Measurements from ENCODE around the gene PYGO2. TPM values are rescaled to one million over a fixed set of nuclear protein-coding genes. Genes with fewer than 3 reads are reported as not detected.

PYGO2 gene
- total and polyA plus RNA-seq, 5 experiments from 2014 or later, result 21.5 to 57.3 (median 50.8) TPM

- Mint-ChIP-seq H3K27ac (peak overlapping the region; percentile 53 to 100 (median 99)), H3K4me3 (peak overlapping the region in 7 of 10 donors; percentile 20 to 62 (median 36)), H3K36me3 (peaks cover 0 to 14% (median 3%) of the 10 kb centered on the region in 3 donors), H3K4me1 (peaks cover 35 to 78% (median 62%) of the 10 kb centered on the region in 4 donors), H3K27me3 (no peaks in the 10 kb centered on the region), H3K9me3 (no peaks in the 10 kb centered on the region)
- no peak for ATAC-seq
- DNase-seq, result no peak
- POLR2A ChIA-PET, result interaction anchor here (0.7 to 7.9 kb wide), 7 partner anchors 10 to 59 kb away, joined by 3 to 87 read pairs (median 25); partner anchors contain the start of genes CKS1B, PMVK and SHC1
Observed at GRCh38 chr1:154957091-154957657, 4.4 kb downstream of the PYGO2 start.

- POLR2A ChIA-PET, result interaction anchor here (0.7 to 7.9 kb wide), 14 partner anchors 10 to 966 kb away, joined by 3 to 87 read pairs (median 8); partner anchors contain the start of genes ADAM15, CKS1B, EFNA4 and FLAD1
- no peaks in the 10 kb centered on the region for H3K9me3 Mint-ChIP-seq
Observed at GRCh38 chr1:154956544-154956941, 5.0 kb downstream of the PYGO2 start.

GRCh38 chr1:154955718-154956543 lies 5.7 kb downstream of the PYGO2 start, which contains the start of gene PBXIP1:
TSS of gene PBXIP1 (minus strand) at chr1:154956099. CDS start at chr1:154953721, 2,378 bp downstream.
- Mint-ChIP-seq H3K27ac (peak within 1 kb of the TSS; percentile 97 to 100 (median 100)), H3K27me3 (no peaks in the 10 kb centered on the region), H3K9me3 (no peaks in the 10 kb centered on the region), H3K4me1 (peaks cover 39 to 86% (median 67%) of the 10 kb centered on the region in 4 donors), H3K36me3 (peaks cover 0 to 19% (median 3%) of the 10 kb centered on the region in 3 donors), H3K4me3 (peak within 1 kb of the TSS; percentile 95 to 100 (median 98))
- ATAC-seq (peak; percentile 41 to 50), DNase-seq (peak; percentile 49 to 96 (median 88))
- POLR2A ChIA-PET, result interaction anchor here (0.6 to 7.9 kb wide), 21 partner anchors 11 to 965 kb away, joined by 3 to 87 read pairs (median 5); partner anchors contain the start of genes ADAM15, CKS1B, EFNA4 and FLAD1

More at GRCh38 chr1:154956544-154956941, 5.0 kb downstream of the PYGO2 start:
- Mint-ChIP-seq H3K27me3 (no peaks in the 10 kb centered on the region), H3K4me3 (peak overlapping the region; percentile 95 to 100 (median 98)), H3K4me1 (peaks cover 39 to 83% (median 67%) of the 10 kb centered on the region in 4 donors), H3K36me3 (peaks cover 0 to 14% (median 3%) of the 10 kb centered on the region in 3 donors), H3K27ac (peak overlapping the region; percentile 97 to 100 (median 100))
- ATAC-seq, result no peak
- no peak for DNase-seq

- peaks cover 0 to 26% (median 8%) of the 10 kb centered on the region in 3 donors for H3K36me3 Mint-ChIP-seq
- DNase-seq (peak; percentile 75 to 99 (median 94)), ATAC-seq (peak; percentile 80 to 83)
- H3K27ac Mint-ChIP-seq, result peak overlapping the region; percentile 97 to 100 (median 100)
- peak overlapping the region; percentile 95 to 100 (median 98) for H3K4me3 Mint-ChIP-seq
- peaks cover 40 to 86% (median 67%) of the 10 kb centered on the region in 4 donors for H3K4me1 Mint-ChIP-seq
- POLR2A ChIA-PET, result interaction anchor here (0.7 to 7.9 kb wide), 21 partner anchors 12 to 964 kb away, joined by 3 to 87 read pairs (median 4); partner anchors contain the start of genes ADAM15, ADAR, CKS1B and EFNA4
- H3K27me3 Mint-ChIP-seq, result no peaks in the 10 kb centered on the region
- no peaks in the 10 kb centered on the region for H3K9me3 Mint-ChIP-seq
Observed at GRCh38 chr1:154955039-154955717, 6.4 kb downstream of the PYGO2 start.

- POLR2A ChIA-PET, result interaction anchor here (0.7 to 7.9 kb wide), 12 partner anchors 17 to 346 kb away, joined by 3 to 87 read pairs (median 8); partner anchors contain the start of genes ADAM15, ADAR, CKS1B and FLAD1
- peaks cover 40 to 82% (median 65%) of the 10 kb centered on the region in 4 donors for H3K4me1 Mint-ChIP-seq
- peak overlapping the region; percentile 95 to 100 (median 98) for H3K4me3 Mint-ChIP-seq
- H3K9me3 Mint-ChIP-seq, result no peaks in the 10 kb centered on the region
- ATAC-seq (no peak), DNase-seq (peak in 1 of 10 donors; percentile 22)
- no peaks in the 10 kb centered on the region for H3K27me3 Mint-ChIP-seq
- H3K27ac Mint-ChIP-seq, result peak overlapping the region; percentile 97 to 100 (median 100)
- peaks cover 0 to 27% (median 8%) of the 10 kb centered on the region in 3 donors for H3K36me3 Mint-ChIP-seq
Observed at GRCh38 chr1:154954541-154954940, 7.0 kb downstream of the PYGO2 start.

GRCh38 chr1:154953611-154954038 lies 8.0 kb downstream of the PYGO2 start:
- H3K4me3 Mint-ChIP-seq, result peak overlapping the region; percentile 95 to 100 (median 98)
- DNase-seq, result no peak

GRCh38 chr1:154952664-154953063 lies 8.9 kb downstream of the PYGO2 start:
- H3K4me3 Mint-ChIP-seq, result peak overlapping the region; percentile 95 to 100 (median 98)
- DNase-seq, result no peak
- peak overlapping the region; percentile 97 to 100 (median 100) for H3K27ac Mint-ChIP-seq
- no peaks in the 10 kb centered on the region for H3K27me3 Mint-ChIP-seq
- ATAC-seq, result no peak
- H3K36me3 Mint-ChIP-seq, result peaks cover 0 to 35% (median 13%) of the 10 kb centered on the region in 3 donors
- H3K4me1 Mint-ChIP-seq, result peaks cover 45 to 84% (median 71%) of the 10 kb centered on the region in 4 donors
- H3K9me3 Mint-ChIP-seq, result no peaks in the 10 kb centered on the region
- POLR2A ChIA-PET, result interaction anchor here (0.6 to 7.9 kb wide), 11 partner anchors 7 to 65 kb away, joined by 3 to 87 read pairs (median 7); partner anchors contain the start of genes CKS1B, FLAD1, PMVK and PYGO2

More at GRCh38 chr1:154953611-154954038, 8.0 kb downstream of the PYGO2 start:
- H3K27me3 Mint-ChIP-seq, result no peaks in the 10 kb centered on the region
- H3K36me3 Mint-ChIP-seq, result peaks cover 0 to 31% (median 10%) of the 10 kb centered on the region in 3 donors
- ATAC-seq, result no peak
- H3K4me1 Mint-ChIP-seq, result peaks cover 44 to 87% (median 70%) of the 10 kb centered on the region in 4 donors
- peak overlapping the region; percentile 97 to 100 (median 100) for H3K27ac Mint-ChIP-seq
- H3K9me3 Mint-ChIP-seq, result no peaks in the 10 kb centered on the region
- POLR2A ChIA-PET, result interaction anchor here (0.9 to 7.9 kb wide), 7 partner anchors 8 to 326 kb away, joined by 3 to 87 read pairs (median 7); partner anchors contain the start of genes CKS1B, PMVK, PYGO2 and SHC1

GRCh38 chr1:154951901-154952657 lies 9.5 kb downstream of the PYGO2 start:
- Mint-ChIP-seq H3K36me3 (peaks cover 0 to 41% (median 13%) of the 10 kb centered on the region in 3 donors), H3K4me3 (peak overlapping the region; percentile 95 to 100 (median 98)), H3K4me1 (peaks cover 45 to 78% (median 69%) of the 10 kb centered on the region in 4 donors), H3K9me3 (no peaks in the 10 kb centered on the region), H3K27ac (peak overlapping the region; percentile 97 to 100 (median 100)), H3K27me3 (no peaks in the 10 kb centered on the region)
- ATAC-seq, result peak; percentile 26 to 47
- peak in 9 of 10 donors; percentile 43 to 82 (median 71) for DNase-seq
- POLR2A ChIA-PET, result interaction anchor here (0.6 to 7.9 kb wide), 11 partner anchors 8 to 283 kb away, joined by 3 to 87 read pairs (median 7); partner anchors contain the start of genes CKS1B, FLAD1, PMVK and PYGO2

- H3K36me3 Mint-ChIP-seq, result peaks cover 0 to 71% (median 10%) of the 10 kb centered on the region in 3 donors
- ATAC-seq (no peak), DNase-seq (no peak)
- no peaks in the 10 kb centered on the region for H3K27me3 Mint-ChIP-seq
- H3K4me1 Mint-ChIP-seq, result peaks cover 35 to 60% (median 56%) of the 10 kb centered on the region in 4 donors
- POLR2A ChIA-PET, result interaction anchor here (0.5 to 2.4 kb wide), 6 partner anchors 8 to 163 kb away, joined by 3 to 18 read pairs (median 4); partner anchors contain the start of genes PMVK and PYGO2
- H3K4me3 Mint-ChIP-seq, result no peak overlapping the region
- H3K9me3 Mint-ChIP-seq, result no peaks in the 10 kb centered on the region
- peak overlapping the region in 4 of 10 donors; percentile 40 to 92 (median 60) for H3K27ac Mint-ChIP-seq
Observed at GRCh38 chr1:154948079-154948478, 13.5 kb downstream of the PYGO2 start.

- Mint-ChIP-seq H3K4me1 (peaks cover 23 to 60% (median 51%) of the 10 kb centered on the region in 4 donors), H3K27ac (peak overlapping the region in 8 of 10 donors; percentile 41 to 95 (median 72)), H3K4me3 (peak overlapping the region in 2 of 10 donors; percentile 26 to 45), H3K9me3 (no peaks in the 10 kb centered on the region), H3K36me3 (peaks cover 0 to 65% (median 10%) of the 10 kb centered on the region in 3 donors), H3K27me3 (no peaks in the 10 kb centered on the region)
- POLR2A ChIA-PET, result interaction anchor here (0.6 to 1.9 kb wide), 2 partner anchors 9 kb away, joined by 3 to 8 read pairs; partner anchors contain the start of gene PMVK
- no peak for DNase-seq
- no peak for ATAC-seq
Observed at GRCh38 chr1:154945962-154946850, 15.4 kb downstream of the PYGO2 start.

Data from naive thymus-derived CD8-positive, alpha-beta T cell (primary cell).